Ovary (tissue), 9 donors: ENCODE data around the gene PATJ. TPM values are rescaled to one million over a fixed set of nuclear protein-coding genes. Genes with fewer than 3 reads are reported as not detected.
"Not testable (repeated sequence)": the region's sequence is repeated elsewhere in the genome, so short reads cannot be mapped to it uniquely, and the experiment has no call there.

Source experiments
- DNase-seq, 5 donors: peaks; one replicate each; pipeline ENCODE4 v3.0.0-alpha.2; 2019 to 2020
- H3K27ac ChIP-seq, 2 donors: fragments of 200-600 bp; one replicate each; pipeline versions ENCODE4 v1.5.1 to v1.8.0; 2019 to 2022
- H3K27me3 ChIP-seq: fragments of 200-600 bp; one replicate; pipeline ENCODE4 v1.8.0; 2022
- H3K36me3 ChIP-seq: fragments of 200-600 bp; sonication (generic); one replicate; pipeline ENCODE4 v1.5.1; 2019
- H3K4me1 ChIP-seq: one replicate; pipeline ENCODE4 v1.8.1; 2013; ENCODE audit warnings: mild to moderate bottlenecking, moderate library complexity; ENCODE audit not compliant: insufficient read depth
- H3K4me3 ChIP-seq: fragments of 200-600 bp; sonication (generic); one replicate; pipeline ENCODE4 v1.5.1; 2017
- H3K9me3 ChIP-seq, 2 donors: fragments of 200-600 bp in 1 of 2; sonication (generic) in 1 of 2; one replicate each; pipeline versions ENCODE4 v1.5.1 to v1.8.1; 2013 to 2019; ENCODE audit warnings: mild to moderate bottlenecking in 1 of 2, moderate library complexity in 1 of 2
- CTCF ChIP-seq, 3 donors: fragments of 450-650 bp in 2 of 3; fragments of 200-600 bp in 1 of 3; IDR thresholded peaks; one replicate each; pipeline versions ENCODE4 v1.5.1 to v1.8.0; 2016 to 2022; ENCODE audit warnings: antibody characterized with exemption in 3 of 3, mild to moderate bottlenecking in 1 of 3
- EP300 ChIP-seq: sonication (generic); formaldehyde crosslinking; IDR thresholded peaks from one replicate; pipeline ENCODE4 v1.6.1; 2017; ENCODE audit warnings: antibody characterized with exemption
- POLR2A ChIP-seq: fragments of 450-650 bp; IDR thresholded peaks from one replicate; pipeline ENCODE4 v1.6.1; 2017; ENCODE audit warnings: antibody characterized with exemption, mild to moderate bottlenecking, moderate library complexity
- WGBS, 3 donors: extraction: QIAGEN DNeasy Blood & Tissue Kit in 1 of 3; methylation state at CpG; one replicate each; pipeline versions ENCODE4 v1.1.5 to v1.1.7; 2013 to 2017; 5-methylcytosine and 5-hydroxymethylcytosine counted together
- intact Hi-C, 4 donors: fragments of 100-400 bp; cut with DNase I; formaldehyde crosslinking; loops; one replicate each; pipeline versions ENCODE4 v1.11.0 to v1.15.1; 2022 to 2023
- polyA plus RNA-seq, 2 donors: library from polyadenylated mRNA; stranded (reverse); fragments of 200-250 nt in 1 of 2; fragments of 350-450 nt in 1 of 2; fragmentation: Illumina TruSeq in 1 of 2; extraction: RNeasy Lipid Tissue Mini Kit (QIAGEN cat#74804) in 1 of 2; gene quantifications; one replicate each; pipeline ENCODE4 v1.2.3, GENCODE V29; 2013 to 2014
- total RNA-seq, 7 donors: library from RNA; depleted of rRNA in 2 of 7; stranded (reverse); fragments of >200 nt in 2 of 7; fragmentation: NEBNext Ultra II Directional in 3 of 7; extraction: Animal tissue kit (Norgen Biotek cat#: 25700) in 3 of 7; gene quantifications; one replicate each; pipeline versions ENCODE4 v1.1.0 to v1.2.4, GENCODE V29; 2016 to 2023
- donor health status: DM: no; HTN: no; CAD: no; lungs with moderate emphysema.
- donor health status: DM: no; HTN: no; CAD: no.
- donor health status: Bipolar disorder and iron deficiency.
- donor health status: DM: yes; HTN: yes; CAD: no.
- donor health status: DM: no; HTN: no; CAD: no.
- donor health status: DM: yes; HTN: yes; CAD: no.

Gene PATJ
- total and polyA plus RNA-seq, 9 donors = 7.6 to 60.1 (median 25.5) TPM

- Histone ChIP-seq H3K27me3 (no peaks in the 10 kb centered on the region), H3K4me1 (no peaks in the 10 kb centered on the region), H3K36me3 (no peaks in the 10 kb centered on the region), H3K9me3 (no peaks in the 10 kb centered on the region), H3K4me3 (no peak overlapping the region), H3K27ac (no peak overlapping the region)
- intact Hi-C loops = no loop called here
- TF ChIP-seq EP300 = no peak
- TF ChIP-seq POLR2A = no peak
- no peak for TF ChIP-seq CTCF (IDR thresholded peaks at IDR 0.05)
- DNase-seq = no peak
- 80 to 95% (median 88%) methylated on average over 6 of the region's 6 CpGs for WGBS, 3 donors
Observed at GRCh38 chr1:62212411-62212810, 470.1 kb downstream of the PATJ start.

GRCh38 chr1:62213075-62213914 is 471.0 kb downstream of the PATJ start:
- 51 to 72% (median 68%) methylated on average over 6 of the region's 6 CpGs for WGBS, 3 donors
- H3K9me3 ChIP-seq = no peaks in the 10 kb centered on the region
- intact Hi-C loops = no loop called here
- H3K27me3 ChIP-seq = no peaks in the 10 kb centered on the region
- no peaks in the 10 kb centered on the region for H3K36me3 ChIP-seq
- no peak overlapping the region for H3K27ac ChIP-seq
- H3K4me1 ChIP-seq = no peaks in the 10 kb centered on the region
- no peak overlapping the region for H3K4me3 ChIP-seq
- TF ChIP-seq EP300 (no peak), CTCF (IDR thresholded peaks at IDR 0.05) (no peak), POLR2A (no peak)
- no peak for DNase-seq

GRCh38 chr1:62218604-62219003 is 476.3 kb downstream of the PATJ start:
- WGBS, 3 donors = 55 to 65% (median 65%) methylated on average over 2 of the region's 2 CpGs
- no peak for TF ChIP-seq CTCF (IDR thresholded peaks at IDR 0.05)
- TF ChIP-seq EP300 = no peak
- no peak for TF ChIP-seq POLR2A

GRCh38 chr1:62220456-62220855 is 478.2 kb downstream of the PATJ start:
- H3K9me3 ChIP-seq, H3K4me3 ChIP-seq, H3K36me3 ChIP-seq, H3K4me1 ChIP-seq, H3K27ac ChIP-seq, intact Hi-C loops, DNase-seq, H3K27me3 ChIP-seq: not testable (repeated sequence)
- 84 to 95% (median 93%) methylated on average over 9 of the region's 9 CpGs for WGBS, 3 donors

More at GRCh38 chr1:62218604-62219003, 476.3 kb downstream of the PATJ start:
- Histone ChIP-seq H3K4me3 (no peak overlapping the region), H3K9me3 (no peaks in the 10 kb centered on the region), H3K27ac (no peak overlapping the region), H3K27me3 (no peaks in the 10 kb centered on the region), H3K36me3 (no peaks in the 10 kb centered on the region), H3K4me1 (no peaks in the 10 kb centered on the region)
- intact Hi-C loops = no loop called here
- no peak for DNase-seq

- Histone ChIP-seq H3K27ac (no peak overlapping the region), H3K36me3 (no peaks in the 10 kb centered on the region), H3K4me1 (no peaks in the 10 kb centered on the region), H3K9me3 (no peaks in the 10 kb centered on the region), H3K27me3 (no peaks in the 10 kb centered on the region), H3K4me3 (no peak overlapping the region)
- TF ChIP-seq CTCF (IDR thresholded peaks at IDR 0.05) (no peak), POLR2A (no peak), EP300 (no peak)
- intact Hi-C loops = no loop called here
- no peak for DNase-seq
- WGBS, 3 donors = 95 to 98% (median 98%) methylated on average over 1 of the region's 1 CpG
Observed at GRCh38 chr1:62221171-62221570, 478.9 kb downstream of the PATJ start.
